Stomach (tissue), 9 donors: Measurements from ENCODE around the gene SCN11A. TPM values are rescaled to one million over a fixed set of nuclear protein-coding genes. Genes with fewer than 3 reads are reported as not detected.

Source experiments
- DNase-seq, 2 donors: peaks; one replicate each; pipeline versions ENCODE4 v3.0.0 to v3.0.0-alpha.2; 2013 to 2019
- H3K27ac ChIP-seq, 5 donors: fragments of 200-600 bp in 4 of 5; sonication (generic) in 4 of 5; one replicate each; pipeline ENCODE4 v1.5.1; 2013 to 2019; ENCODE audit warnings: mild to moderate bottlenecking in 1 of 5, moderate library complexity in 1 of 5
- H3K27me3 ChIP-seq, 3 donors: fragments of 200-600 bp; sonication (generic); one replicate each; pipeline ENCODE4 v1.5.1; 2017 to 2019; ENCODE audit warnings: mixed run types in 1 of 3
- H3K36me3 ChIP-seq, 4 donors: fragments of 200-600 bp; sonication (generic); 1 replicate in 3 of 4; 2 replicates in 1 of 4; pipeline ENCODE4 v1.5.1; 2016 to 2019
- H3K4me1 ChIP-seq, 4 donors: fragments of 200-600 bp; sonication (generic); one replicate each; pipeline ENCODE4 v1.5.1; 2016 to 2019
- H3K4me3 ChIP-seq, 4 donors: fragments of 200-600 bp; sonication (generic) in 3 of 4; one replicate each; pipeline ENCODE4 v1.5.1; 2016 to 2019; ENCODE audit warnings: mild to moderate bottlenecking in 1 of 4
- H3K9me3 ChIP-seq, 4 donors: fragments of 200-600 bp; sonication (generic); one replicate each; pipeline ENCODE4 v1.5.1; 2016 to 2019
- EP300 ChIP-seq: sonication (generic); formaldehyde crosslinking; IDR thresholded peaks from one replicate; pipeline ENCODE4 v1.6.1; 2017; ENCODE audit warnings: antibody characterized with exemption
- POLR2A ChIP-seq, 4 donors: fragments of 450-650 bp; IDR thresholded peaks; one replicate each; pipeline ENCODE4 v1.6.1; 2016; ENCODE audit warnings: antibody characterized with exemption in 4 of 4, control low read depth in 2 of 4, mild to moderate bottlenecking in 1 of 4, moderate library complexity in 1 of 4
- POLR2AphosphoS5 ChIP-seq, 3 donors: sonication (generic); formaldehyde crosslinking; IDR thresholded peaks; one replicate each; pipeline ENCODE4 v1.6.1; 2016; ENCODE audit warnings: antibody characterized with exemption in 3 of 3
- WGBS, 5 donors: extraction: QIAGEN DNeasy Blood & Tissue Kit in 3 of 5; methylation state at CpG; one replicate each; pipeline versions ENCODE4 v1.1.5 to v1.1.7; 2013 to 2018; 5-methylcytosine and 5-hydroxymethylcytosine counted together
- intact Hi-C: fragments of 100-400 bp; cut with DNase I; formaldehyde crosslinking; loops from one replicate; pipeline ENCODE4 v1.15.1; 2023; ENCODE audit warnings: low total_unique reads
- polyA plus RNA-seq, 3 donors: library from polyadenylated mRNA; stranded (reverse); fragments of 200-250 nt; gene quantifications; one replicate each; pipeline ENCODE4 v1.2.3, GENCODE V29; 2013
- small RNA-seq, 4 donors: library from RNA; depleted of rRNA; stranded (forward); fragments of <200 nt; gene quantifications; one replicate each; pipeline ENCODE3, GENCODE V24; 2016
- total RNA-seq, 5 donors: library from RNA; depleted of rRNA; stranded (reverse); fragments of >200 nt; gene quantifications; one replicate each; pipeline versions ENCODE4 v1.1.0 to v1.2.3, GENCODE V29; 2014 to 2016
- TF ChIP-seq, protein P1 (sequence below), 7 experiments: fragments of 450-650 bp in 4 of 7; fragments of 200-600 bp in 3 of 7; sonication (generic) in 3 of 7; IDR thresholded peaks; one replicate each; pipeline ENCODE4 v1.5.1; 2016 to 2019; ENCODE audit warnings: antibody characterized with exemption in 7 of 7, control low read depth in 2 of 7, mild to moderate bottlenecking in 1 of 7
- donor health status: healthy with polysubstance abuse.
- donor health status: Bipolar disorder and iron deficiency.
- donor health status: healthy.

Gene SCN11A
- total and polyA plus RNA-seq, 8 donors, result 0.14 to 1.1 (median 0.15) TPM; not detected in 5

DNA sequence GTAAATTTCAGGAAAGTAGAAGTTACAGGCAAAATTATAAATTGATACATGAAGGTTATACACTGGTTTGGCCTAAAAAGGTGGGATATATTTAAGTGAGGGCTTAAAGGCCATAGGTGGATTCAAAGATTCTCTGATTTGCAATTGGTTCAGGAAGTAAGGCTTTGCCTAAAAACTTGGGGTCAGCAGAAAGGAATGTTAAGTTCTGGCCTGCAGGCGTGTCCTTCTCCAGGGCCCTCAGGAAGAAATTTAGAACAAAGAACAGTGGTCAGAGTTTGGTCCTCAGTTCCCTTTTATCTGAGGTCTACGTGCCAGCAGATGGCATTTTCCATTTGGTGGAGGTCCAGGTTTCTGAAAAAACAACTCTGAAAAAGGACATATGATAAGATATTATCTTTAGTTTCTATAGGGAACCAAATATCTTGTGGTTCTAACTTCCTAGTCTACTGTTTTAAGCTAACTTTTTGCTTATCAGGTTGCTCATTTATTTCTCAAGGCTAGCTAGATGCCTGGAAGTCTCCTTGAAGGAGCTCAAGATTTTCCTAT lies 40.5 kb downstream of the SCN11A start:
- H3K27me3 ChIP-seq, result no peaks in the 10 kb centered on the region
- H3K9me3 ChIP-seq, result no peaks in the 10 kb centered on the region
- H3K4me3 ChIP-seq, result no peak overlapping the region
- intact Hi-C loops, result no loop called here
- TF ChIP-seq POLR2AphosphoS5 (IDR thresholded peaks at IDR 0.05) (no peak), EP300 (no peak), POLR2A (IDR thresholded peaks at IDR 0.05) (no peak)
- TF ChIP-seq, protein P1, sequence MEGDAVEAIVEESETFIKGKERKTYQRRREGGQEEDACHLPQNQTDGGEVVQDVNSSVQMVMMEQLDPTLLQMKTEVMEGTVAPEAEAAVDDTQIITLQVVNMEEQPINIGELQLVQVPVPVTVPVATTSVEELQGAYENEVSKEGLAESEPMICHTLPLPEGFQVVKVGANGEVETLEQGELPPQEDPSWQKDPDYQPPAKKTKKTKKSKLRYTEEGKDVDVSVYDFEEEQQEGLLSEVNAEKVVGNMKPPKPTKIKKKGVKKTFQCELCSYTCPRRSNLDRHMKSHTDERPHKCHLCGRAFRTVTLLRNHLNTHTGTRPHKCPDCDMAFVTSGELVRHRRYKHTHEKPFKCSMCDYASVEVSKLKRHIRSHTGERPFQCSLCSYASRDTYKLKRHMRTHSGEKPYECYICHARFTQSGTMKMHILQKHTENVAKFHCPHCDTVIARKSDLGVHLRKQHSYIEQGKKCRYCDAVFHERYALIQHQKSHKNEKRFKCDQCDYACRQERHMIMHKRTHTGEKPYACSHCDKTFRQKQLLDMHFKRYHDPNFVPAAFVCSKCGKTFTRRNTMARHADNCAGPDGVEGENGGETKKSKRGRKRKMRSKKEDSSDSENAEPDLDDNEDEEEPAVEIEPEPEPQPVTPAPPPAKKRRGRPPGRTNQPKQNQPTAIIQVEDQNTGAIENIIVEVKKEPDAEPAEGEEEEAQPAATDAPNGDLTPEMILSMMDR (IDR thresholded peaks at IDR 0.05), result no peak
- H3K36me3 ChIP-seq, result no peaks in the 10 kb centered on the region
- peak overlapping the region in 1 of 5 donors; percentile 16 for H3K27ac ChIP-seq
- peaks cover 0 to 14% (median 5%) of the 10 kb centered on the region in 4 donors for H3K4me1 ChIP-seq
- no peak for DNase-seq
- 17 to 39% (median 37%) methylated on average over 2 of the region's 2 CpGs for WGBS, 5 donors

DNA sequence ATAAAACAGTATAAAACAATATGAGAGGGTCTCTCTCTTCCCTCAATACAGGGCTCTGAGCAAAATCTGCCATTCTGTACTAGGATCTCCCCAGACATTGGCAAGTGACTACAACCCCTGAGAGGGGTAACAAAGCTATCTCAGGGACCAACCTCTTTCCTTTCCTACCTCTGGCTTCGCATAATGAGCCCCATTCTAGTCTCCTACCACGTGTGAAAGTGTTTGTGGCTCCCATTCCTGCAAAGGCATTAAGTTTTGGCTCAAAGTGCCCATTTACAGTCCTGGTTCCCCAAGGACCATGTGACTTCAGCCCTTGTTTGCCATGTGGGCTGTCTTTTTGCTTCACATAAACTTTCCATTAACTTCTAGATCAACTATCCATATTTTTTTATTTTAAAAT lies 46.4 kb downstream of the SCN11A start:
- Histone ChIP-seq H3K27ac (no peak overlapping the region), H3K4me1 (no peaks in the 10 kb centered on the region), H3K36me3 (no peaks in the 10 kb centered on the region), H3K4me3 (no peak overlapping the region), H3K9me3 (no peaks in the 10 kb centered on the region), H3K27me3 (no peaks in the 10 kb centered on the region)
- intact Hi-C loops, result no loop called here
- TF ChIP-seq, protein P1 (IDR thresholded peaks at IDR 0.05), result no peak
- TF ChIP-seq POLR2AphosphoS5 (IDR thresholded peaks at IDR 0.05) (no peak), POLR2A (IDR thresholded peaks at IDR 0.05) (no peak), EP300 (no peak)
- no peak for DNase-seq
- 46 to 56% (median 51%) methylated on average over 2 of the region's 2 CpGs for WGBS, 5 donors

Small RNA genes lying within 50 kb of the gene (small RNA-seq; reads per million reads assigned to genes)
- gene RNU6-1227P, result 0 reads per million in 4 donors

Other genes with a start within 250 kb of the SCN11A start
- not detected for gene SCN10A, start 235.7 kb downstream of the SCN11A start, total RNA-seq
- gene SCN10A, start 235.7 kb downstream of the SCN11A start, polyA plus RNA-seq, result not detected
- 10 to 100 TPM in 3 of 5 donors, 1 to 10 TPM in 2; 4.3 to 89.7 (median 17.0) TPM for gene WDR48, start 72 bp upstream of the SCN11A start, total RNA-seq
- gene WDR48, start 72 bp upstream of the SCN11A start, polyA plus RNA-seq, result 10 to 100 TPM; 11.6 to 15.1 (median 11.6) TPM
- 10 to 100 TPM in 4 of 5 donors, 1 to 10 TPM in 1; 9.3 to 68.7 (median 53.1) TPM for gene GORASP1, start 55.7 kb upstream of the SCN11A start, total RNA-seq
- 10 to 100 TPM; 22.4 to 35.4 (median 29.1) TPM for gene GORASP1, start 55.7 kb upstream of the SCN11A start, polyA plus RNA-seq
- gene TTC21A, start 55.7 kb upstream of the SCN11A start, total RNA-seq, result 10 to 100 TPM in 1 of 5 donors, 1 to 10 TPM in 3, under 1 TPM in 1; 0.89 to 10.3 (median 2.9) TPM
- 10 to 100 TPM in 1 of 3 donors, 1 to 10 TPM in 2; 5.1 to 17.7 (median 7.5) TPM for gene TTC21A, start 55.7 kb upstream of the SCN11A start, polyA plus RNA-seq
- 10 to 100 TPM; 20.4 to 62.3 (median 35.3) TPM for gene CSRNP1, start 101.6 kb upstream of the SCN11A start, total RNA-seq
- 10 to 100 TPM; 16.8 to 18.0 (median 17.8) TPM for gene CSRNP1, start 101.6 kb upstream of the SCN11A start, polyA plus RNA-seq
- under 1 TPM in 2 of 5 donors, not detected in 3; under 0.01 to 0.18 TPM for gene XIRP1, start 140.7 kb upstream of the SCN11A start, total RNA-seq
- 1 to 10 TPM in 1 of 3 donors, under 1 TPM in 2; 0.08 to 1.1 (median 0.56) TPM for gene XIRP1, start 140.7 kb upstream of the SCN11A start, polyA plus RNA-seq
- gene CX3CR1, start 228.1 kb upstream of the SCN11A start, total RNA-seq, result under 1 TPM in 2 of 5 donors, not detected in 3; 0.37 to 0.43 TPM
- under 1 TPM in 2 of 3 donors, not detected in 1; 0.06 to 0.15 TPM for gene CX3CR1, start 228.1 kb upstream of the SCN11A start, polyA plus RNA-seq